Stomach (tissue), 9 donors: ENCODE measurements around the gene CIB1. TPM values are rescaled to one million over a fixed set of nuclear protein-coding genes. Genes with fewer than 3 reads are reported as not detected.
A peak's percentile ranks its signal among the peaks of the same experiment; 100 is the strongest.

ENCODE experiments used
- DNase-seq, 2 donors: peaks; one replicate each; pipeline versions ENCODE4 v3.0.0 to v3.0.0-alpha.2; 2013 to 2019
- H3K27ac ChIP-seq, 5 donors: fragments of 200-600 bp in 4 of 5; sonication (generic) in 4 of 5; one replicate each; pipeline ENCODE4 v1.5.1; 2013 to 2019; ENCODE audit warnings: mild to moderate bottlenecking in 1 of 5, moderate library complexity in 1 of 5
- H3K27me3 ChIP-seq, 3 donors: fragments of 200-600 bp; sonication (generic); one replicate each; pipeline ENCODE4 v1.5.1; 2017 to 2019; ENCODE audit warnings: mixed run types in 1 of 3
- H3K36me3 ChIP-seq, 4 donors: fragments of 200-600 bp; sonication (generic); 1 replicate in 3 of 4; 2 replicates in 1 of 4; pipeline ENCODE4 v1.5.1; 2016 to 2019
- H3K4me1 ChIP-seq, 4 donors: fragments of 200-600 bp; sonication (generic); one replicate each; pipeline ENCODE4 v1.5.1; 2016 to 2019
- H3K4me3 ChIP-seq, 4 donors: fragments of 200-600 bp; sonication (generic) in 3 of 4; one replicate each; pipeline ENCODE4 v1.5.1; 2016 to 2019; ENCODE audit warnings: mild to moderate bottlenecking in 1 of 4
- H3K9me3 ChIP-seq, 4 donors: fragments of 200-600 bp; sonication (generic); one replicate each; pipeline ENCODE4 v1.5.1; 2016 to 2019
- EP300 ChIP-seq: sonication (generic); formaldehyde crosslinking; IDR thresholded peaks from one replicate; pipeline ENCODE4 v1.6.1; 2017; ENCODE audit warnings: antibody characterized with exemption
- POLR2A ChIP-seq, 4 donors: fragments of 450-650 bp; IDR thresholded peaks; one replicate each; pipeline ENCODE4 v1.6.1; 2016; ENCODE audit warnings: antibody characterized with exemption in 4 of 4, control low read depth in 2 of 4, mild to moderate bottlenecking in 1 of 4, moderate library complexity in 1 of 4
- POLR2AphosphoS5 ChIP-seq, 3 donors: sonication (generic); formaldehyde crosslinking; IDR thresholded peaks; one replicate each; pipeline ENCODE4 v1.6.1; 2016; ENCODE audit warnings: antibody characterized with exemption in 3 of 3
- WGBS, 5 donors: extraction: QIAGEN DNeasy Blood & Tissue Kit in 3 of 5; methylation state at CpG; one replicate each; pipeline versions ENCODE4 v1.1.5 to v1.1.7; 2013 to 2018; 5-methylcytosine and 5-hydroxymethylcytosine counted together
- intact Hi-C: fragments of 100-400 bp; cut with DNase I; formaldehyde crosslinking; loops from one replicate; pipeline ENCODE4 v1.15.1; 2023; ENCODE audit warnings: low total_unique reads
- polyA plus RNA-seq, 3 donors: library from polyadenylated mRNA; stranded (reverse); fragments of 200-250 nt; gene quantifications; one replicate each; pipeline ENCODE4 v1.2.3, GENCODE V29; 2013
- total RNA-seq, 5 donors: library from RNA; depleted of rRNA; stranded (reverse); fragments of >200 nt; gene quantifications; one replicate each; pipeline versions ENCODE4 v1.1.0 to v1.2.3, GENCODE V29; 2014 to 2016
- TF ChIP-seq, protein P1 (sequence below), 7 experiments: fragments of 450-650 bp in 4 of 7; fragments of 200-600 bp in 3 of 7; sonication (generic) in 3 of 7; IDR thresholded peaks; one replicate each; pipeline ENCODE4 v1.5.1; 2016 to 2019; ENCODE audit warnings: antibody characterized with exemption in 7 of 7, control low read depth in 2 of 7, mild to moderate bottlenecking in 1 of 7
- donor health status: healthy with polysubstance abuse.
- donor health status: Bipolar disorder and iron deficiency.
- donor health status: healthy.

The CIB1 gene
- total and polyA plus RNA-seq, 8 donors = 27.4 to 206 (median 95.5) TPM

DNA sequence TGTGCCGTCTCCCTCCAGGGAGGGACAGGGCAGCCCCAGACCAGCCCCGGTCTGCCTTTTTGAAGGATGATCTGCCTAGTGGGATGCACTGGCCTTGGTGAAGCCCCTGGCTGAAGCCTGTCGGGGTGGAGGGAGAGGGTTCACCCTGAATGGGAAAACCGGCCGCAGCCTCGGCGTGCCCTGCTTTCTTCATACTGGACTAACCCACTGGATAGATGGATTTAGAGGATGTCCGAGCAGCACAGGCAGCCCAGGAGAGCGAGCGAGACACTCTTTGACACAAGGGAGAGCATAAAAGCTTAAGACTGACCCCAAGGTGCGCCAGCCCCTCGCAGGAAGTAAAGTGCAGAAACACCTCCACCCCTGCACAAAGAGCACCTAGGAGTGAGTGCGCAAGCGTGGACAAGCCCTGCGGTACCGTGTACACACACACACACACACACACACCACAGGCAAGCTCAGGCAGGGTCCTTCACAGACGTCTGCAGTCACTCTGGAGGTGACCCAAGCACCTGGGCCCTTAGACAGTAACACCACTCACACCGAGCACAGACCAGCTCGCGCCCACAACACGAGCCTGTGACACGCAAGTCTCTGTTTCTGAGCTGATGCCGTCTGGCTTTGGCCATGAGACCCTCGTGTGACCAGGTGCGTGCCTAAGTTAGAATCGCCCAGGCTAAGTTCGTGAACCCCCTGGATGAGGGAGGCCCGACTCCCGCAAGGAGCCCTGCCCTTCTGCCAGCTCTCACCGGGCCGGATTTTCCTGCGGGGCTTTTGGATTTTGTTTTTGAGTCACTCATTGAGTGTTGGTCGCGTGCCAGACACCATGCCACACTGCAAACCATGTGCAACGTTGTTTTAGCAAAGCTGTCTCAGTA, 21.3 kb downstream of the CIB1 start:
- peaks cover 39 to 63% (median 54%) of the 10 kb centered on the region in 4 donors for H3K4me1 ChIP-seq
- H3K36me3 ChIP-seq = peaks cover 2 to 33% (median 13%) of the 10 kb centered on the region in 4 donors
- WGBS, 5 donors = 41 to 65% (median 50%) methylated on average over 29 to 35 of the region's 35 CpGs
- TF ChIP-seq POLR2AphosphoS5 (IDR thresholded peaks at IDR 0.05) (no peak), POLR2A (IDR thresholded peaks at IDR 0.05) (no peak), EP300 (no peak)
- TF ChIP-seq, protein P1, sequence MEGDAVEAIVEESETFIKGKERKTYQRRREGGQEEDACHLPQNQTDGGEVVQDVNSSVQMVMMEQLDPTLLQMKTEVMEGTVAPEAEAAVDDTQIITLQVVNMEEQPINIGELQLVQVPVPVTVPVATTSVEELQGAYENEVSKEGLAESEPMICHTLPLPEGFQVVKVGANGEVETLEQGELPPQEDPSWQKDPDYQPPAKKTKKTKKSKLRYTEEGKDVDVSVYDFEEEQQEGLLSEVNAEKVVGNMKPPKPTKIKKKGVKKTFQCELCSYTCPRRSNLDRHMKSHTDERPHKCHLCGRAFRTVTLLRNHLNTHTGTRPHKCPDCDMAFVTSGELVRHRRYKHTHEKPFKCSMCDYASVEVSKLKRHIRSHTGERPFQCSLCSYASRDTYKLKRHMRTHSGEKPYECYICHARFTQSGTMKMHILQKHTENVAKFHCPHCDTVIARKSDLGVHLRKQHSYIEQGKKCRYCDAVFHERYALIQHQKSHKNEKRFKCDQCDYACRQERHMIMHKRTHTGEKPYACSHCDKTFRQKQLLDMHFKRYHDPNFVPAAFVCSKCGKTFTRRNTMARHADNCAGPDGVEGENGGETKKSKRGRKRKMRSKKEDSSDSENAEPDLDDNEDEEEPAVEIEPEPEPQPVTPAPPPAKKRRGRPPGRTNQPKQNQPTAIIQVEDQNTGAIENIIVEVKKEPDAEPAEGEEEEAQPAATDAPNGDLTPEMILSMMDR (IDR thresholded peaks at IDR 0.05) = no peak
- no peaks in the 10 kb centered on the region for H3K9me3 ChIP-seq
- no peak overlapping the region for H3K4me3 ChIP-seq
- intact Hi-C loops = no loop called here
- peak; percentile 63 to 76 for DNase-seq
- peak overlapping the region; percentile 83 to 89 (median 84) for H3K27ac ChIP-seq
- no peaks in the 10 kb centered on the region for H3K27me3 ChIP-seq

DNA sequence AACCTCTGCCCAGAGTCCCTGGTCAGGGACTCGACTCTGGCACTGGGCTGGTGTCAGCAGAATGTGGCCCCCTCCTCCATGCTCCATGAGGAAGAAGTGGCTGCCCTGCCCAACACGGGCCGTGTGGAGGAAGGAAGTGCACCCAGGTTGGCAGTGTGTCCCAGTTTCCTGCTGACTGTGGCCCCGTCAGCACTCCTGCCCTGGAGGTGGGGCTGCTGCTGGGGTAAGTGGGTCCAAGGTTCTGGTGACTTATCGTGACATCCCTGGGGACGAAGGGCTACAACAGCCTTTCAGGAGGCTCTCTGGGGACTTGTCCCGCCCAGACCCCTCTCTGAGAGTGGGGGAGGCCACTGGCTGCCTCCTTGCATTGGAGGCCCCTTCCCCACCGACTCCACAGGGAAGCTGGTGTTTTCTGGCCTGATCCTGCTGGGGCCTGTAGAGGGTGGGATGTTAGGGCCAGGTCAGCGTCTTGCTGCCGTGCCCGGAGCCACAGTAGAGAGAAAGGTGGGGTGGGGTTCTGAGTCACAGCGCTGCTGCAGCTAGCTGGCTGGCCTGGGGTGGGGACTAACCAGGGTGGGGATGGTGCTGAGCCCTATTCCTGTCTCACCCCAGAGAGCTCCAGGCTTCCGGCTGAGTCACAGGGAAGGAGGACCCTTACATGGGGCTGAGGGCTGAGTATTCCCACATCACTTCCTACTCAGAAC, 22.1 kb downstream of the CIB1 start:
- TF ChIP-seq POLR2AphosphoS5 (IDR thresholded peaks at IDR 0.05) = peak in 2 of 3 donors; percentile 61 to 69
- TF ChIP-seq, protein P1 (IDR thresholded peaks at IDR 0.05) = no peak
- Histone ChIP-seq H3K9me3 (no peaks in the 10 kb centered on the region), H3K4me3 (no peak overlapping the region), H3K4me1 (peaks cover 39 to 66% (median 54%) of the 10 kb centered on the region in 4 donors), H3K27ac (peak overlapping the region; percentile 83 to 89 (median 84)), H3K36me3 (peaks cover 0 to 37% (median 14%) of the 10 kb centered on the region in 4 donors), H3K27me3 (no peaks in the 10 kb centered on the region)
- WGBS, 5 donors = 24 to 45% (median 36%) methylated on average over 11 to 13 of the region's 13 CpGs
- peak; percentile 79 to 92 for DNase-seq
- intact Hi-C loops = no loop called here

DNA sequence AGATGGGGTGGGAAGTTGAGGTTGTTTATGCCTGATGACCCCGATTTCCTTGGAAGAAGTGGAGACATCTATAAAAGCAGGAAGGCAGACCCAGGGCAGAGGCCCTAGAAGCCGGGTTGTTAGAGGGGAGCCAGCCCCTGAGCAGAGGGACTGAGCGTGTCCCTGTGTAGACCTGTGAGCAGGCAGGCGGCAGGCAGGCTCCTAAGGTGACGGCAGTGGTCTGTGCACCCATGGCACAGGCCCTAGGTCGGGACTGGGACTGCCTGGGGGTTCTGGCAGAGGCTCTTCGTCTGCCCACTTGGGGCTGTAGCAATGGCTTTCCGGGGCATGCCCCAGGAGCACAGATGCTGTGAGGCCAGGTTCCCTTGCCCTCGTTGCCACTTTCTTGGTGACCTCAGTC, 22.7 kb downstream of the CIB1 start:
- TF ChIP-seq, protein P1 (IDR thresholded peaks at IDR 0.05) = no peak
- no peak for TF ChIP-seq EP300
- no peak for TF ChIP-seq POLR2A (IDR thresholded peaks at IDR 0.05)
- no peak for TF ChIP-seq POLR2AphosphoS5 (IDR thresholded peaks at IDR 0.05)
- intact Hi-C loops = no loop called here
- DNase-seq = no peak
- H3K9me3 ChIP-seq = no peaks in the 10 kb centered on the region
- H3K4me1 ChIP-seq = peaks cover 39 to 71% (median 56%) of the 10 kb centered on the region in 4 donors
- H3K36me3 ChIP-seq = peaks cover 0 to 43% (median 19%) of the 10 kb centered on the region in 4 donors
- H3K27me3 ChIP-seq = no peaks in the 10 kb centered on the region
- 79 to 82% (median 79%) methylated on average over 7 to 9 of the region's 9 CpGs for WGBS, 5 donors
- H3K4me3 ChIP-seq = no peak overlapping the region
- H3K27ac ChIP-seq = peak overlapping the region; percentile 83 to 89 (median 84)

DNA sequence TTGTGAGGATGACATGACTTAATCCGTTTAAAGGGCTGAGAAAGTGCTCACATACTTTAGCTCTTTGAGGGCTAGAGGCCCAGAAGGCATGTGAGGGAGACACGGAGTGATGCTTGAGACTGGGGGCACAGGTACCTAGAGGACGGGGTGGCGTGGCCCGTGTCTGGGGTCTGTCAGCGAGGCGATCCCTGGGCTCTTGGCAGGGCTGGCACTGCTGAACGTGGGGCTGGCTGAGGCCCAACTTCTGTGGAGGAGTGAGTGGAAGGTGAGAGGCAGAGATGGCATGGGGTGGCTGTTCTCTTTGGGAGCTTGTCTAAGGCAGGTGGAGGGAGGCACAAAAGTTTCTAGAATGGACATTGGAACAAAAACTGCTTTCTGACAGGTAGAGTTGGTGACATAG, 23.1 kb downstream of the CIB1 start:
- peak in 1 of 2 donors; percentile 65 for DNase-seq
- Histone ChIP-seq H3K36me3 (peaks cover 0 to 44% (median 22%) of the 10 kb centered on the region in 4 donors), H3K27me3 (no peaks in the 10 kb centered on the region), H3K4me1 (peaks cover 39 to 75% (median 58%) of the 10 kb centered on the region in 4 donors), H3K9me3 (no peaks in the 10 kb centered on the region), H3K4me3 (no peak overlapping the region), H3K27ac (peak overlapping the region; percentile 83 to 89 (median 84))
- 41 to 58% (median 51%) methylated on average over 8 of the region's 8 CpGs for WGBS, 5 donors
- intact Hi-C loops = no loop called here
- no peak for TF ChIP-seq EP300
- no peak for TF ChIP-seq POLR2A (IDR thresholded peaks at IDR 0.05)
- TF ChIP-seq POLR2AphosphoS5 (IDR thresholded peaks at IDR 0.05) = no peak
- TF ChIP-seq, protein P1 (IDR thresholded peaks at IDR 0.05) = no peak
